ENCODE data around the gene COG2. TPM values are rescaled to one million over a fixed set of nuclear protein-coding genes. Genes with fewer than 3 reads are reported as not detected.
"Not testable (repeated sequence)": the region's sequence is repeated elsewhere in the genome, so short reads cannot be mapped to it uniquely, and the experiment has no call there.

Gene COG2
- total and polyA plus RNA-seq, 10 donors: 13.1 to 41.6 (median 29.4) TPM

DNA sequence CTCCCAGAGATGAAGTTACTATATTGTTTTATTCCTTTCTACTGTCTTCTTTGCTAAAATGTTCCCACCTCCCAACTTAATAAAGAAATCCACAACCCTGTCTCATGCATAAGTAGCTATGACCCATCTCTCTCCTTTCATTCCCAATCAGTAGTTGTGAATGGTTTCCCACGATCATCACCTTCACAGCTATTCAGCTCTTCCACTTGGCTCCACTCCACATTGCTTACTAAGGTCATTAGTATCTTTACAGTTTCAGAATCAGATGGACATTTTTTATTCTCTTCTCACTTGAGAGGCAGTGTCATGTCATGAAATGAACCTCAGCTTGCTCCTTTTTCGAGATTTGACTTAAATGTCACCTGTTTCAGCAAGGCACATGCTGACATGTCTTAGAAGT lies 47.1 kb upstream of the COG2 start:
- no peaks in the 10 kb centered on the region for H3K4me1 ChIP-seq
- no peaks in the 10 kb centered on the region for H3K36me3 ChIP-seq
- H3K9me3 ChIP-seq: peaks cover 0 to 13% (median 2%) of the 10 kb centered on the region in 8 donors
- H3K27me3 ChIP-seq (replicated peaks in 1 of 7): peaks cover 0 to 24% (median 0%) of the 10 kb centered on the region in 7 donors
- no peak overlapping the region for H3K4me3 ChIP-seq
- no peak overlapping the region for H3K27ac ChIP-seq
- WGBS, 5 donors: 54 to 70% (median 66%) methylated on average over 2 of the region's 2 CpGs
- DNase-seq: no peak
- TF ChIP-seq, protein P1, sequence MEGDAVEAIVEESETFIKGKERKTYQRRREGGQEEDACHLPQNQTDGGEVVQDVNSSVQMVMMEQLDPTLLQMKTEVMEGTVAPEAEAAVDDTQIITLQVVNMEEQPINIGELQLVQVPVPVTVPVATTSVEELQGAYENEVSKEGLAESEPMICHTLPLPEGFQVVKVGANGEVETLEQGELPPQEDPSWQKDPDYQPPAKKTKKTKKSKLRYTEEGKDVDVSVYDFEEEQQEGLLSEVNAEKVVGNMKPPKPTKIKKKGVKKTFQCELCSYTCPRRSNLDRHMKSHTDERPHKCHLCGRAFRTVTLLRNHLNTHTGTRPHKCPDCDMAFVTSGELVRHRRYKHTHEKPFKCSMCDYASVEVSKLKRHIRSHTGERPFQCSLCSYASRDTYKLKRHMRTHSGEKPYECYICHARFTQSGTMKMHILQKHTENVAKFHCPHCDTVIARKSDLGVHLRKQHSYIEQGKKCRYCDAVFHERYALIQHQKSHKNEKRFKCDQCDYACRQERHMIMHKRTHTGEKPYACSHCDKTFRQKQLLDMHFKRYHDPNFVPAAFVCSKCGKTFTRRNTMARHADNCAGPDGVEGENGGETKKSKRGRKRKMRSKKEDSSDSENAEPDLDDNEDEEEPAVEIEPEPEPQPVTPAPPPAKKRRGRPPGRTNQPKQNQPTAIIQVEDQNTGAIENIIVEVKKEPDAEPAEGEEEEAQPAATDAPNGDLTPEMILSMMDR (IDR thresholded peaks at IDR 0.05 in 8 of 11, conservative IDR thresholded peaks at IDR 0.05 in 3 of 11): no peak
- TF ChIP-seq POLR2A (IDR thresholded peaks at IDR 0.05) (no peak), POLR2AphosphoS5 (IDR thresholded peaks at IDR 0.05) (no peak)
- intact Hi-C loops (cut with DNase I; ENCODE audit: low total_unique reads): no loop called here

DNA sequence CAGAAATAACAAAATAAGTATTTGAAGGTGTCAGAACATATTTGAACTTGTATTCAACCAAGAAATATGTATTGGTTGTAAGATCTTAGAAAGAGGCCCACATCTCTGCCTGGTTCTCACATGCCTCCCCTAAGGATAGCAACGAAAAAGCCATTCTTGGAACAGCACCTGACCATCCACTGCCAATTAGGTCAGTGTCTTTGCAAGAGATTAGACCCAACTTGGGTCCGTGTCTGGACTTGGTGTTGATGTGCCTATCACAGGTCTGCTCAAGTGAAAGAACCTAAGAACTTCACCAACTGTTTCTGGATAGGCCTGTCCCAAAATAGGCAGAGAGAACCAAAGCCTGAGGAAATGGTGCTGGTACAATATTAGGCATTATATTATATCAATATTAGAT lies 46.0 kb upstream of the COG2 start:
- H3K4me3 ChIP-seq: no peak overlapping the region
- TF ChIP-seq, protein P1 (IDR thresholded peaks at IDR 0.05 in 8 of 11, conservative IDR thresholded peaks at IDR 0.05 in 3 of 11): no peak
- TF ChIP-seq POLR2AphosphoS5 (IDR thresholded peaks at IDR 0.05): no peak
- no peak for TF ChIP-seq POLR2A (IDR thresholded peaks at IDR 0.05)
- H3K27me3 ChIP-seq (replicated peaks in 1 of 7): peaks cover 0 to 13% (median 0%) of the 10 kb centered on the region in 7 donors
- DNase-seq: no peak
- no peaks in the 10 kb centered on the region for H3K4me1 ChIP-seq
- H3K9me3 ChIP-seq: peaks cover 0 to 13% (median 2%) of the 10 kb centered on the region in 8 donors
- 48 to 80% (median 76%) methylated on average over 2 of the region's 2 CpGs for WGBS, 5 donors
- H3K36me3 ChIP-seq: no peaks in the 10 kb centered on the region
- H3K27ac ChIP-seq: no peak overlapping the region
- intact Hi-C loops (cut with DNase I; ENCODE audit: low total_unique reads): no loop called here

DNA sequence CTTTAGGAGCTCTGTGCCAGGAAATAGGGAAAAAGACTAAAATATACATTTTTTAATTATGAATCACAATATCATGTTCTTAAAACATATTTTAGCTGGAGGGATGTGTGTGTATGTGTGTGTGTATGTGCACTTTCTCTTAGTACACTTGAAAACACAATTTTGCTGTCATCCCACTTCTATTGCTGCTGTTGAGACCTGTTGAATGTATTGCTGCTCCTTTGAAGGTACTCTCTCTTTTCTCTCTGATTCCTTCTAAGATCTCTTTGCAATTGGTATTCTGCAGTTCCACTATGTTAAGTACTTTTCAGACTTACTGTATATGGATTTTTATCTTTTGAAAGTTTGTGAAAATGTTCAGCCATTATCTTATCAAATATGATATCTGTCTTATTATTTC lies 43.5 kb upstream of the COG2 start:
- intact Hi-C loops (cut with DNase I; ENCODE audit: low total_unique reads): no loop called here
- no peak overlapping the region for H3K4me3 ChIP-seq
- H3K27me3 ChIP-seq (replicated peaks in 1 of 7): peaks cover 0 to 5% (median 0%) of the 10 kb centered on the region in 7 donors
- DNase-seq: no peak
- H3K36me3 ChIP-seq: no peaks in the 10 kb centered on the region
- TF ChIP-seq POLR2AphosphoS5 (IDR thresholded peaks at IDR 0.05) (no peak), POLR2A (IDR thresholded peaks at IDR 0.05) (no peak)
- TF ChIP-seq, protein P1 (IDR thresholded peaks at IDR 0.05 in 8 of 11, conservative IDR thresholded peaks at IDR 0.05 in 3 of 11): no peak
- H3K27ac ChIP-seq: no peak overlapping the region
- no peaks in the 10 kb centered on the region for H3K4me1 ChIP-seq
- H3K9me3 ChIP-seq: peaks cover 0 to 13% (median 2%) of the 10 kb centered on the region in 8 donors

DNA sequence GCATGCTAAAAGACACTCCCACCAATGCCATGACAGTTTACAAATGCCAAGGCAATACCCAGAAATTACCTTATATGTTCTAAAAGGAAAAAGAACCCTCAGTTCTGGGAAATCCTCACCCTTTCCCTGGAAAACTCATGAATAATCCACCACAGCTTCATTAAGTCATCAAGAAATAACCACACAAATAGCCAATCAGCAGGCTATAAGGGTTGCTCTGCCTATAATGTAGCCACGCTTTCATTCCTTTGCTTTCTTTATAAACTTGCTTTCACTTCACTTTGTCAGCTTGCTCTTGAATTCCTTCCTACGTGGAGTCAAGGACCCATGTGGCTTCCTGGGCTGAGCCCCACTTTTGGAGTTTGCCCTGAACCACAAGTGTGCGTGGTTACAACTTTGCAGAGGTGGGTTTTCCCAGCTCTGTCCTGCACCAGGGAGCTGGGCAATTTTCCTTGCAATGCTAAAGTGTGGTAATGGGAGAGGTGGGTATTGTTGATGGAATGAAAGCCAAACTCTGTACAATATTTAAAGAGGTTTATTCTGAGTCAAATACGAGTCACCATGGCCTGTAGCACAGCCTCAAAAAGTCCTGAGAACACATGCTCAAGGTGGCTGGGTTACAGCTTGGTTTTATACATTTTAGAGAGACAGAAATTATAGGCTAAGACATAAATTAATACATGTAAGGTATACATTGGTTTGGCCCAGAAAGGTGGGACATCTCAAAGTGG lies 42.2 kb upstream of the COG2 start:
- Histone ChIP-seq H3K4me3 (no peak overlapping the region), H3K4me1 (no peaks in the 10 kb centered on the region), H3K36me3 (no peaks in the 10 kb centered on the region), H3K9me3 (peaks cover 0 to 13% (median 2%) of the 10 kb centered on the region in 8 donors), H3K27me3 (replicated peaks in 1 of 7) (peaks cover 0 to 5% (median 0%) of the 10 kb centered on the region in 7 donors), H3K27ac (no peak overlapping the region)
- WGBS, 5 donors: 68 to 81% (median 70%) methylated on average over 4 of the region's 4 CpGs
- intact Hi-C loops (cut with DNase I; ENCODE audit: low total_unique reads): no loop called here
- DNase-seq: no peak
- TF ChIP-seq, protein P1 (IDR thresholded peaks at IDR 0.05 in 8 of 11, conservative IDR thresholded peaks at IDR 0.05 in 3 of 11): no peak
- no peak for TF ChIP-seq POLR2A (IDR thresholded peaks at IDR 0.05)
- TF ChIP-seq POLR2AphosphoS5 (IDR thresholded peaks at IDR 0.05): no peak

DNA sequence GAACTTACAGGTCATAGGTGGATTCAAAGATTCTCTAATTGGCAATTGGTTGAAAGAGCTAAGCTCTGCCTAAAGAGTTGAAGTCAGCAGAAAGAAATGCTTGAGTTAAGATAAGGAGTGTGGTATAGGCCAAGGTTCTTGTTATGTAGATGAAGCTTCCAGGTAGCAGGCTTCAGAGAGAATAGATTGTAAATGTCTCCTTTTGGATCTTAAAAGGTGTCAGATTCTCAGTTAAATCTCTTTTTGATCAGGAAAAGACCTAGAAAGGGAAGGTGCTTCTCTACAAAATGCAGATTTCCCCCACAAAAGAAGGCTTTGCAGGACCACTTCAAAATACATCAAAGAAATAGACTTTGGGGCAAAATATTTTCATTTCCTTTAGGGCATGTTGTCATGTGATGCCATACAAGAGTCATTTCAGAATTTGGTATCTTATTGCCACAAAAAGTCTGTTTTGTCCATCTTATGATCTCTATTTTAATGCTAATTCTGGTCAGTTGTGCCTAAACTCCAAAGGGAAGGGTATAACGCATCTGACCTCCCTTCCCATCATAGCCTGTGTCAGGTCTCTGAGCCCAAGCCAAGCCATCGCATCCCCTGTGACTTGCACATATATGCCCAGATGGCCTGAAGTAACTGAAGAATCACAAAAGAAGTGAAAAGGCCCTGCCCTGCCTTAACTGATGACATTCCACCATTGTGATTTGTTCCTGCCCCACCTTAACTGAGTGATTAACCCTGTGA lies 41.5 kb upstream of the COG2 start:
- H3K4me3 ChIP-seq; H3K27ac ChIP-seq; intact Hi-C loops (cut with DNase I; ENCODE audit: low total_unique reads); H3K36me3 ChIP-seq; H3K27me3 ChIP-seq (replicated peaks in 1 of 7); DNase-seq; H3K4me1 ChIP-seq: not testable (repeated sequence)
- peaks cover 0 to 13% (median 2%) of the 10 kb centered on the region in 8 donors for H3K9me3 ChIP-seq
- WGBS, 5 donors: 86 to 97% (median 89%) methylated on average over 2 of the region's 2 CpGs

Data from spleen (tissue), 11 donors.